ENCODE results near the gene CHST11. TPM values are rescaled to one million over a fixed set of nuclear protein-coding genes. Genes with fewer than 3 reads are reported as not detected.

Gene CHST11
- total and polyA plus RNA-seq, 10 donors, result 5.2 to 65.1 (median 48.4) TPM

- peak overlapping the region in 3 of 8 donors; percentile 15 to 47 (median 25) for H3K27ac ChIP-seq
- 87 to 90% (median 90%) methylated on average over 7 of the region's 7 CpGs for WGBS, 5 donors
- no peak overlapping the region for H3K4me3 ChIP-seq
- H3K4me1 ChIP-seq, result peaks cover 0 to 60% (median 31%) of the 10 kb centered on the region in 6 donors
- TF ChIP-seq POLR2AphosphoS5 (IDR thresholded peaks at IDR 0.05) (no peak), POLR2A (IDR thresholded peaks at IDR 0.05) (no peak)
- TF ChIP-seq, protein P1, sequence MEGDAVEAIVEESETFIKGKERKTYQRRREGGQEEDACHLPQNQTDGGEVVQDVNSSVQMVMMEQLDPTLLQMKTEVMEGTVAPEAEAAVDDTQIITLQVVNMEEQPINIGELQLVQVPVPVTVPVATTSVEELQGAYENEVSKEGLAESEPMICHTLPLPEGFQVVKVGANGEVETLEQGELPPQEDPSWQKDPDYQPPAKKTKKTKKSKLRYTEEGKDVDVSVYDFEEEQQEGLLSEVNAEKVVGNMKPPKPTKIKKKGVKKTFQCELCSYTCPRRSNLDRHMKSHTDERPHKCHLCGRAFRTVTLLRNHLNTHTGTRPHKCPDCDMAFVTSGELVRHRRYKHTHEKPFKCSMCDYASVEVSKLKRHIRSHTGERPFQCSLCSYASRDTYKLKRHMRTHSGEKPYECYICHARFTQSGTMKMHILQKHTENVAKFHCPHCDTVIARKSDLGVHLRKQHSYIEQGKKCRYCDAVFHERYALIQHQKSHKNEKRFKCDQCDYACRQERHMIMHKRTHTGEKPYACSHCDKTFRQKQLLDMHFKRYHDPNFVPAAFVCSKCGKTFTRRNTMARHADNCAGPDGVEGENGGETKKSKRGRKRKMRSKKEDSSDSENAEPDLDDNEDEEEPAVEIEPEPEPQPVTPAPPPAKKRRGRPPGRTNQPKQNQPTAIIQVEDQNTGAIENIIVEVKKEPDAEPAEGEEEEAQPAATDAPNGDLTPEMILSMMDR (IDR thresholded peaks at IDR 0.05 in 8 of 11, conservative IDR thresholded peaks at IDR 0.05 in 3 of 11), result no peak
- H3K9me3 ChIP-seq, result no peaks in the 10 kb centered on the region
- no peak for DNase-seq
- peaks cover 0 to 16% (median 2%) of the 10 kb centered on the region in 6 donors for H3K36me3 ChIP-seq
- H3K27me3 ChIP-seq (replicated peaks in 1 of 7), result no peaks in the 10 kb centered on the region
- intact Hi-C loops (cut with DNase I; ENCODE audit: low total_unique reads), result no loop called here
Observed at GRCh38 chr12:104701301-104701700, 244.6 kb downstream of the CHST11 start.

- TF ChIP-seq, protein P1 (IDR thresholded peaks at IDR 0.05 in 8 of 11, conservative IDR thresholded peaks at IDR 0.05 in 3 of 11), result no peak
- TF ChIP-seq POLR2A (IDR thresholded peaks at IDR 0.05) (no peak), POLR2AphosphoS5 (IDR thresholded peaks at IDR 0.05) (no peak)
- Histone ChIP-seq H3K9me3 (no peaks in the 10 kb centered on the region), H3K27ac (peak overlapping the region in 3 of 8 donors; percentile 15 to 47 (median 25)), H3K36me3 (peaks cover 0 to 16% (median 2%) of the 10 kb centered on the region in 6 donors), H3K27me3 (replicated peaks in 1 of 7) (no peaks in the 10 kb centered on the region), H3K4me1 (peaks cover 0 to 56% (median 28%) of the 10 kb centered on the region in 6 donors), H3K4me3 (no peak overlapping the region)
- no peak for DNase-seq
- intact Hi-C loops (cut with DNase I; ENCODE audit: low total_unique reads), result no loop called here
- WGBS, 5 donors, result 97 to 100% (median 99%) methylated on average over 2 to 3 of the region's 3 CpGs
Observed at GRCh38 chr12:104701756-104702155, 245.0 kb downstream of the CHST11 start.

- no peak overlapping the region for H3K4me3 ChIP-seq
- DNase-seq, result peak; percentile 73
- H3K27ac ChIP-seq, result peak overlapping the region in 6 of 8 donors; percentile 1 to 47 (median 38)
Observed at GRCh38 chr12:104702565-104703139, 245.9 kb downstream of the CHST11 start.

DNA sequence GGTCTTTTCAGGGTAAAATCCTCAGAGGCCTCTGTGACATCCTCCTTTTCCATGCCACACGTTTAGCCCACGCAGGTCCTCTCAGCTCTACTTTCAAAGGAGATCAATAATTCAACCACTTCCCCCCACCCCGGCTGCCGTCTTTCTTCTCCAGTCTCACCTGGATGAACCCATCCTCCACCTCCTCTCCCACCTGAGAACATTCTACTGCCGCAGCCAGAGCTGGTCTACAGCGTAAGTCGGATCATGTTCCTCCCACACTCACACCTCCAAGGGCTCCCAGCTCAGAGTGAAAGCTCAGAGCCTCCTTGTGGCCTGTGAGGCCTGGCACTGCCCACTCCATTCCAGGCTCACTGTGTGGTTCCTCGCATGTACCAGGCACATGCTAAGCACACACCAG lies 246.6 kb downstream of the CHST11 start:
- peaks cover 0 to 55% (median 25%) of the 10 kb centered on the region in 6 donors for H3K4me1 ChIP-seq
- DNase-seq, result peak; percentile 47
- TF ChIP-seq, protein P1 (IDR thresholded peaks at IDR 0.05 in 8 of 11, conservative IDR thresholded peaks at IDR 0.05 in 3 of 11), result no peak
- no peak for TF ChIP-seq POLR2A (IDR thresholded peaks at IDR 0.05)
- no peak for TF ChIP-seq POLR2AphosphoS5 (IDR thresholded peaks at IDR 0.05)
- WGBS, 5 donors, result 90 to 97% (median 94%) methylated on average over 8 of the region's 8 CpGs
- peak overlapping the region in 6 of 8 donors; percentile 13 to 47 (median 38) for H3K27ac ChIP-seq
- intact Hi-C loops (cut with DNase I; ENCODE audit: low total_unique reads), result no loop called here
- no peaks in the 10 kb centered on the region for H3K9me3 ChIP-seq
- H3K4me3 ChIP-seq, result no peak overlapping the region
- no peaks in the 10 kb centered on the region for H3K27me3 ChIP-seq (replicated peaks in 1 of 7)
- peaks cover 0 to 16% (median 2%) of the 10 kb centered on the region in 6 donors for H3K36me3 ChIP-seq

More at GRCh38 chr12:104702565-104703139, 245.9 kb downstream of the CHST11 start:
- Histone ChIP-seq H3K4me1 (peaks cover 0 to 56% (median 26%) of the 10 kb centered on the region in 6 donors), H3K27me3 (replicated peaks in 1 of 7) (no peaks in the 10 kb centered on the region), H3K9me3 (no peaks in the 10 kb centered on the region), H3K36me3 (peaks cover 0 to 16% (median 2%) of the 10 kb centered on the region in 6 donors)
- 78 to 87% (median 85%) methylated on average over 21 of the region's 21 CpGs for WGBS, 5 donors
- intact Hi-C loops (cut with DNase I; ENCODE audit: low total_unique reads), result no loop called here
- TF ChIP-seq POLR2A (IDR thresholded peaks at IDR 0.05) (no peak), POLR2AphosphoS5 (IDR thresholded peaks at IDR 0.05) (peak; percentile 31 to 78 (median 76))

Data from spleen (tissue), 11 donors.